HepG2 (cell line): ENCODE measurements around the gene SP5. TPM values are rescaled to one million over a fixed set of nuclear protein-coding genes. Genes with fewer than 3 reads are reported as not detected.

ENCODE experiments used
- ARID2 ChIP-seq: sonication (generic); formaldehyde crosslinking; IDR thresholded peaks from 2 replicates; pipeline ENCODE4 v1.8.1; 2022; ENCODE audit warnings: mild to moderate bottlenecking, missing genetic modification reagents, borderline replicate concordance
- CREBL2 ChIP-seq: sonication (generic); formaldehyde crosslinking; IDR thresholded peaks from 2 replicates; pipeline ENCODE4 v1.8.1; 2023; ENCODE audit warnings: missing genetic modification reagents, mild to moderate bottlenecking, borderline replicate concordance
- ELF4 ChIP-seq: sonication (generic); formaldehyde crosslinking; IDR thresholded peaks from 2 replicates; pipeline ENCODE4 v1.5.0; 2020; ENCODE audit warnings: missing genetic modification reagents, mild to moderate bottlenecking, moderate library complexity, borderline replicate concordance
- ETV5 ChIP-seq: IDR thresholded peaks from 2 replicates; pipeline ENCODE4 v1.6.1; 2018; ENCODE audit warnings: missing biosample characterization, missing genetic modification reagents, inconsistent platforms, borderline replicate concordance
- FOXM1 ChIP-seq: sonication (generic); formaldehyde crosslinking; IDR thresholded peaks from 2 replicates; pipeline ENCODE4 v1.5.0; 2020; ENCODE audit warnings: missing genetic modification reagents
- GABPA ChIP-seq, 2 experiments: IDR thresholded peaks; 2 replicates each; pipeline ENCODE4 v1.6.1; 2011 to 2016; ENCODE audit warnings: low read depth in 2 of 2, low read length in 1 of 2, missing biosample characterization in 1 of 2, missing genetic modification characterization in 1 of 2
- HOXA5 ChIP-seq: sonication (generic); formaldehyde crosslinking; IDR thresholded peaks from 2 replicates; pipeline ENCODE4 v1.4.0; 2020; ENCODE audit warnings: missing genetic modification reagents
- HOXA7 ChIP-seq: sonication (generic); formaldehyde crosslinking; IDR thresholded peaks from 2 replicates; pipeline ENCODE4 v1.8.1; 2022; ENCODE audit warnings: mild to moderate bottlenecking, missing genetic modification reagents, moderate library complexity
- ISX ChIP-seq: sonication (generic); formaldehyde crosslinking; conservative IDR thresholded peaks from 2 replicates; pipeline ENCODE4 v1.5.0; 2020; ENCODE audit warnings: missing genetic modification reagents
- JUND ChIP-seq: sonication (generic); formaldehyde crosslinking; IDR thresholded peaks from 2 replicates; pipeline ENCODE4 v1.8.0; 2022; ENCODE audit warnings: mild to moderate bottlenecking, missing genetic modification reagents
- KLF9 ChIP-seq: IDR thresholded peaks from 2 replicates; pipeline ENCODE4 v1.6.1; 2016; ENCODE audit warnings: low read depth
- MAFF ChIP-seq: IDR thresholded peaks from 2 replicates; pipeline ENCODE4 v1.6.1; 2011; ENCODE audit warnings: low read depth, low read length, improper control_type of control experiment
- MED13 ChIP-seq: sonication (generic); formaldehyde crosslinking; IDR thresholded peaks from 2 replicates; pipeline ENCODE4 v1.5.0; 2020; ENCODE audit warnings: missing genetic modification reagents
- MNT ChIP-seq: fragments of 450-650 bp; IDR thresholded peaks from 2 replicates; pipeline ENCODE4 v1.6.1; 2016
- MTA1 ChIP-seq: sonication (generic); formaldehyde crosslinking; IDR thresholded peaks from 2 replicates; pipeline ENCODE4 v1.4.0; 2020; ENCODE audit warnings: missing genetic modification reagents, mild to moderate bottlenecking, borderline replicate concordance
- TIGD3 ChIP-seq: sonication (generic); formaldehyde crosslinking; IDR thresholded peaks from 2 replicates; pipeline ENCODE4 v1.5.1; 2020; ENCODE audit warnings: mild to moderate bottlenecking, missing genetic modification reagents, borderline replicate concordance
- XRCC5 ChIP-seq: fragments of 200-400 bp; formaldehyde crosslinking; optimal IDR thresholded peaks from 2 replicates; pipeline ENCODE3; 2017; ENCODE audit warnings: mild to moderate bottlenecking, low read length
- ZNF484 ChIP-seq: sonication (generic); formaldehyde crosslinking; IDR thresholded peaks from 2 replicates; pipeline ENCODE4 v1.5.1; 2020; ENCODE audit warnings: mild to moderate bottlenecking, low read depth, missing genetic modification reagents, borderline replicate concordance
- ZNF547 ChIP-seq: sonication (generic); formaldehyde crosslinking; IDR thresholded peaks from 2 replicates; pipeline ENCODE4 v1.5.1; 2020; ENCODE audit warnings: mild to moderate bottlenecking, missing genetic modification reagents
- ZNF605 ChIP-seq: sonication (generic); formaldehyde crosslinking; IDR thresholded peaks from 2 replicates; pipeline ENCODE4 v1.8.0; 2022; ENCODE audit warnings: mild to moderate bottlenecking, missing genetic modification reagents
- polyA plus RNA-seq, 8 experiments: library from polyadenylated mRNA; depleted of rRNA in 3 of 8; stranded (reverse) in 7 of 8; unstranded in 1 of 8; fragments of >200 nt; fragmentation: Illumina TruSeq in 4 of 8; extraction: Trizol in 4 of 8; gene quantifications; 2 replicates each; pipeline versions ENCODE4 v1.2.1 to v1.2.3, GENCODE V29; 2011 to 2016; ENCODE audit warnings: low read depth in 4 of 8, missing spikeins in 1 of 8, mixed read lengths in 1 of 8; ENCODE audit not compliant: insufficient read depth in 1 of 8
- total RNA-seq, 5 experiments: library from RNA; depleted of rRNA; stranded (reverse); fragments of >200 nt; fragmentation: Illumina TruSeq; extraction: Trizol; gene quantifications; 2 replicates each; pipeline ENCODE4 v1.2.3, GENCODE V29; 2016; ENCODE audit warnings: low read depth in 1 of 5
- TF ChIP-seq, protein P1 (sequence below): sonication (generic); formaldehyde crosslinking; IDR thresholded peaks from 2 replicates; pipeline ENCODE4 v1.4.0; 2020; ENCODE audit warnings: missing genetic modification reagents, borderline replicate concordance
- TF ChIP-seq, protein P2 (sequence below): sonication (generic); formaldehyde crosslinking; IDR thresholded peaks from 2 replicates; pipeline ENCODE4 v1.8.0; 2022; ENCODE audit warnings: mild to moderate bottlenecking, missing genetic modification reagents; ENCODE audit not compliant: insufficient replicate concordance
- TF ChIP-seq, protein P3 (sequence below): sonication (generic); formaldehyde crosslinking; IDR thresholded peaks from 2 replicates; pipeline ENCODE4 v1.5.0; 2020; ENCODE audit warnings: missing genetic modification reagents, mild to moderate bottlenecking, borderline replicate concordance

The SP5 gene
- total and polyA plus RNA-seq, 2 of the 13 experiments (the other 11 are each of a cell fraction or from before 2014, with no cell fraction given), result 50.8 to 119 TPM

DNA sequence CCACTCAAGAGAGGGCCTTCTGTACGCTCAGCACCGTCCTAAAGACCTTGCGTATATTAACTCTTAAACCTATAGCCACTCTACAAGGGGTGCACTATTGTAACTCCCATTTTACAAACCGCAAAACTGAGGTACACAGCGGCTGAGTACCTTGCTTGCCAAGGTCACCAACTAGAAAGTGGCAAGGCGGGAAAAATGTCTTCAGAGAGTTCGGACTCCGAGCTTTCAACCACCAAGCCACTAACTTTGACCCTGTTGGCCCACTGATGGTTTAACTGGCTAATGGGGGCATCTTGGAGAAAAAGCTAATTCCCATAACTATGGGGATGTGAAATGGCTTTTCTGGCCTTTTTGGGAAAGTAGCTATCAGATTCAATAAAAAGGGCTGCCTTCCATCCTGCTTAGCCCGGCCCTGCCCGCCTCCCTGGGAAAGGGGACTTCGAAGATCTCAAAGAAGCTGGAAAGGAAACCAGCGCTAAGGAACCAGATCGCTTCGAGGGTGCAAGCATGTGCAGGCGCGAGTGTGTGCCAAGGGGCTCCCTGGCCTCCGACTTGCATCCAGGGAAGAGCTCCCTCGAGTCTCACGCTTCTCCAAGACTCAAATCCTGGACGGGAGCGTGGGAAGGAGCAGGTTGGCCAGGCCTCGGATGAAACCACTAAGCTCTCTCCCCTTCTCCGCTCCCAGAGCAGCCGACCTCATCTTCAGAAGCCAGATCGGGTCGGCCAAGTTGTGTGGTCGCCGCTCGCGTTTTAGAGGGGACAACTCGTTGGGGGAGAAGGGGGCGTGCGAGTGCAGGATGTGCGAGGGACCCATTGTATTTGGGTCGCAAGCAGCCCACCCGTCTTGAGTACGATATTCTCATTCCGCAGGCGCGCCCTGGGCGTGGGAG lies 2.2 kb upstream of the SP5 start (continued):
- TF ChIP-seq JUND (CRISPR knock-in tag) (no peak), ELF4 (CRISPR knock-in tag) (no peak), HOXA5 (CRISPR knock-in tag) (no peak), GABPA (IDR thresholded peaks at IDR 0.05; ENCODE audit: low read depth, low read length) (no peak), GABPA (CRISPR knock-in tag; IDR thresholded peaks at IDR 0.05; ENCODE audit: low read depth) (no peak), ZNF484 (CRISPR knock-in tag) (no peak), HOXA7 (CRISPR knock-in tag) (no peak), MAFF (no peak), MED13 (CRISPR knock-in tag) (no peak), ARID2 (CRISPR knock-in tag) (0 out of 2 replicates have a peak, but pooled peaks have one; percentile 76), ISX (CRISPR knock-in tag) (no peak), MNT (no peak), ZNF605 (CRISPR knock-in tag) (peak; percentile 41), XRCC5 (no peak), FOXM1 (CRISPR knock-in tag) (no peak), MTA1 (no peak), KLF9 (CRISPR knock-in tag) (no peak), CREBL2 (no peak), ETV5 (CRISPR knock-in tag) (no peak), TIGD3 (CRISPR knock-in tag) (no peak), ZNF547 (no peak)
- TF ChIP-seq, protein P1, sequence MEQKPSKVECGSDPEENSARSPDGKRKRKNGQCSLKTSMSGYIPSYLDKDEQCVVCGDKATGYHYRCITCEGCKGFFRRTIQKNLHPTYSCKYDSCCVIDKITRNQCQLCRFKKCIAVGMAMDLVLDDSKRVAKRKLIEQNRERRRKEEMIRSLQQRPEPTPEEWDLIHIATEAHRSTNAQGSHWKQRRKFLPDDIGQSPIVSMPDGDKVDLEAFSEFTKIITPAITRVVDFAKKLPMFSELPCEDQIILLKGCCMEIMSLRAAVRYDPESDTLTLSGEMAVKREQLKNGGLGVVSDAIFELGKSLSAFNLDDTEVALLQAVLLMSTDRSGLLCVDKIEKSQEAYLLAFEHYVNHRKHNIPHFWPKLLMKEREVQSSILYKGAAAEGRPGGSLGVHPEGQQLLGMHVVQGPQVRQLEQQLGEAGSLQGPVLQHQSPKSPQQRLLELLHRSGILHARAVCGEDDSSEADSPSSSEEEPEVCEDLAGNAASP (CRISPR knock-in tag), result no peak
- TF ChIP-seq, protein P2, sequence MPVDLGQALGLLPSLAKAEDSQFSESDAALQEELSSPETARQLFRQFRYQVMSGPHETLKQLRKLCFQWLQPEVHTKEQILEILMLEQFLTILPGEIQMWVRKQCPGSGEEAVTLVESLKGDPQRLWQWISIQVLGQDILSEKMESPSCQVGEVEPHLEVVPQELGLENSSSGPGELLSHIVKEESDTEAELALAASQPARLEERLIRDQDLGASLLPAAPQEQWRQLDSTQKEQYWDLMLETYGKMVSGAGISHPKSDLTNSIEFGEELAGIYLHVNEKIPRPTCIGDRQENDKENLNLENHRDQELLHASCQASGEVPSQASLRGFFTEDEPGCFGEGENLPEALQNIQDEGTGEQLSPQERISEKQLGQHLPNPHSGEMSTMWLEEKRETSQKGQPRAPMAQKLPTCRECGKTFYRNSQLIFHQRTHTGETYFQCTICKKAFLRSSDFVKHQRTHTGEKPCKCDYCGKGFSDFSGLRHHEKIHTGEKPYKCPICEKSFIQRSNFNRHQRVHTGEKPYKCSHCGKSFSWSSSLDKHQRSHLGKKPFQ (CRISPR knock-in tag), result no peak
- TF ChIP-seq, protein P3, sequence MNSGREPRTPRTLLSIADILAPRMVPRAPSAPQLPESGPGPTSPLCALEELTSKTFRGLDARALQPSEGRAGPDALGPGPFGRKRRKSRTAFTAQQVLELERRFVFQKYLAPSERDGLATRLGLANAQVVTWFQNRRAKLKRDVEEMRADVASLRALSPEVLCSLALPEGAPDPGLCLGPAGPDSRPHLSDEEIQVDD (CRISPR knock-in tag), result no peak
